ENCODE results near the gene URM1.

- TF ChIP-seq CTCF (IDR thresholded peaks at IDR 0.05) (no peak), SREBF2 (IDR thresholded peaks at IDR 0.05) (no peak), USF2 (IDR thresholded peaks at IDR 0.05) (no peak), EP300 (IDR thresholded peaks at IDR 0.05) (no peak), MYC (IDR thresholded peaks at IDR 0.05; ENCODE audit: borderline replicate concordance, low read length) (no peak), CHD2 (IDR thresholded peaks at IDR 0.05; ENCODE audit: low read length, partially characterized antibody) (no peak), RAD21 (conservative IDR thresholded peaks at IDR 0.05 in 1 of 2, IDR thresholded peaks at IDR 0.05 in 1 of 2) (no peak), BHLHE40 (IDR thresholded peaks at IDR 0.05; ENCODE audit: low read depth, low read length) (no peak), ZSCAN20 (CRISPR knock-in tag; IDR thresholded peaks at IDR 0.05) (no peak), MAFK (IDR thresholded peaks at IDR 0.05; ENCODE audit: partially characterized antibody) (no peak), HEYL (CRISPR knock-in tag; IDR thresholded peaks at IDR 0.05) (no peak), JUNB (IDR thresholded peaks at IDR 0.05) (no peak), KDM1A (IDR thresholded peaks at IDR 0.05; ENCODE audit: low read depth) (no peak), POLR2A (IDR thresholded peaks at IDR 0.05; ENCODE audit: low read length) (no peak)
These were observed 15.7 kb upstream of the URM1 start for GRCh38 chr9:128355451-128355850.

Data from A549 (cell line).